Measurements from ENCODE around the gene ATIC.

ATIC gene

GRCh38 chr2:215376103-215376780 is 64.4 kb downstream of the ATIC start:
- no peak overlapping the region for H3K27ac ChIP-seq
- TF ChIP-seq CTCF (IDR thresholded peaks at IDR 0.05) (no peak), ZFX (IDR thresholded peaks at IDR 0.05; ENCODE audit: borderline replicate concordance) (no peak)

GRCh38 chr2:215377283-215377682 is 65.4 kb downstream of the ATIC start:
- H3K27ac ChIP-seq: no peak overlapping the region
- TF ChIP-seq ZFX (IDR thresholded peaks at IDR 0.05; ENCODE audit: borderline replicate concordance): no peak

GRCh38 chr2:215378045-215378444 is 66.2 kb downstream of the ATIC start:
- H3K27ac ChIP-seq: no peak overlapping the region
- TF ChIP-seq CTCF (IDR thresholded peaks at IDR 0.05): no peak
- no peak for TF ChIP-seq ZFX (IDR thresholded peaks at IDR 0.05; ENCODE audit: borderline replicate concordance)

GRCh38 chr2:215379039-215379438 is 67.2 kb downstream of the ATIC start:
- no peak overlapping the region for H3K27ac ChIP-seq
- TF ChIP-seq ZFX (IDR thresholded peaks at IDR 0.05; ENCODE audit: borderline replicate concordance): no peak
- TF ChIP-seq CTCF (IDR thresholded peaks at IDR 0.05): no peak

GRCh38 chr2:215379948-215380347 is 68.1 kb downstream of the ATIC start:
- no peak overlapping the region for H3K27ac ChIP-seq
- TF ChIP-seq ZFX (IDR thresholded peaks at IDR 0.05; ENCODE audit: borderline replicate concordance) (no peak), CTCF (IDR thresholded peaks at IDR 0.05) (no peak)

GRCh38 chr2:215380699-215381098 is 68.8 kb downstream of the ATIC start:
- no peak overlapping the region for H3K27ac ChIP-seq
- TF ChIP-seq CTCF (IDR thresholded peaks at IDR 0.05): no peak
- no peak for TF ChIP-seq ZFX (IDR thresholded peaks at IDR 0.05; ENCODE audit: borderline replicate concordance)

GRCh38 chr2:215382011-215382410 is 70.2 kb downstream of the ATIC start:
- H3K27ac ChIP-seq: no peak overlapping the region
- TF ChIP-seq CTCF (IDR thresholded peaks at IDR 0.05) (no peak), ZFX (IDR thresholded peaks at IDR 0.05; ENCODE audit: borderline replicate concordance) (no peak)

- TF ChIP-seq CTCF (IDR thresholded peaks at IDR 0.05) (no peak), ZFX (IDR thresholded peaks at IDR 0.05; ENCODE audit: borderline replicate concordance) (no peak)
- H3K27ac ChIP-seq: no peak overlapping the region
These were observed 70.6 kb downstream of the ATIC start for GRCh38 chr2:215382480-215382879.

Data from 22Rv1 (cell line).